K562 (cell line): ENCODE measurements around the gene VPS13D.

Experiments used
- CBFA2T2 ChIP-seq: fragments of 450-650 bp; conservative IDR thresholded peaks from 2 replicates; pipeline ENCODE4 v1.6.1; 2017; ENCODE audit warnings: mild to moderate bottlenecking
- CTCF ChIP-seq, 3 experiments: IDR thresholded peaks in 2 of 3; conservative IDR thresholded peaks in 1 of 3; 2 replicates each; pipeline ENCODE4 v1.5.1; 2011 to 2012; ENCODE audit warnings: low read length in 3 of 3, mild to moderate bottlenecking in 3 of 3, control low read depth in 2 of 3, improper control_type of control experiment in 1 of 3, inconsistent platforms in 1 of 3, low read depth in 1 of 3, mixed read lengths in 1 of 3, moderate library complexity in 1 of 3; ENCODE audit not compliant: insufficient read depth in 2 of 3
- EZH2 ChIP-seq: IDR thresholded peaks from 2 replicates; pipeline ENCODE4 v1.6.1; 2012; ENCODE audit warnings: low read depth, mild to moderate bottlenecking, inconsistent platforms, low read length, borderline replicate concordance
- GABPA ChIP-seq: fragments of 200-800 bp; sonication (Bioruptor generic); conservative IDR thresholded peaks from 2 replicates; pipeline ENCODE4 v1.6.1; 2016; ENCODE audit warnings: low read depth, missing genetic modification characterization, missing compliant biosample characterization
- RNF2 ChIP-seq: sonication (generic); IDR thresholded peaks from 2 replicates; pipeline ENCODE4 v1.6.1; 2016
- ZNF24 ChIP-seq: fragments of 450-650 bp; IDR thresholded peaks from 2 replicates; pipeline ENCODE4 v1.6.1; 2016
- TF ChIP-seq, protein P1 (sequence below): sonication (generic); formaldehyde crosslinking; IDR thresholded peaks from 2 replicates; pipeline ENCODE4 v1.9.0; 2022; ENCODE audit warnings: mild to moderate bottlenecking, missing genetic modification reagents

- TF ChIP-seq EZH2 (no peak), GABPA (tag) (no peak), ZNF24 (no peak), CBFA2T2 (no peak), CTCF (IDR thresholded peaks at IDR 0.05 in 2 of 3, conservative IDR thresholded peaks at IDR 0.05 in 1 of 3; ENCODE audit: insufficient read depth in 2 of 3, low read depth in 1 of 3, low read length in 3 of 3) (no peak), RNF2 (no peak)
- TF ChIP-seq, protein P1, sequence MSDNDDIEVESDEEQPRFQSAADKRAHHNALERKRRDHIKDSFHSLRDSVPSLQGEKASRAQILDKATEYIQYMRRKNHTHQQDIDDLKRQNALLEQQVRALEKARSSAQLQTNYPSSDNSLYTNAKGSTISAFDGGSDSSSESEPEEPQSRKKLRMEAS (CRISPR knock-in tag): no peak
Observed at GRCh38 chr1:12215118-12215961, 14.5 kb upstream of the VPS13D start.
